NCI-H1092 (cell line): ENCODE results near the gene UBN1.
"Not testable (repeated sequence)": the region's sequence is repeated elsewhere in the genome, so short reads cannot be mapped to it uniquely, and the experiment has no call there.

Experiments used
- DNase-seq: peaks from one replicate; lab custom pipeline; 2025; lab: John Stamatoyannopoulos, UW

The UBN1 gene

DNA sequence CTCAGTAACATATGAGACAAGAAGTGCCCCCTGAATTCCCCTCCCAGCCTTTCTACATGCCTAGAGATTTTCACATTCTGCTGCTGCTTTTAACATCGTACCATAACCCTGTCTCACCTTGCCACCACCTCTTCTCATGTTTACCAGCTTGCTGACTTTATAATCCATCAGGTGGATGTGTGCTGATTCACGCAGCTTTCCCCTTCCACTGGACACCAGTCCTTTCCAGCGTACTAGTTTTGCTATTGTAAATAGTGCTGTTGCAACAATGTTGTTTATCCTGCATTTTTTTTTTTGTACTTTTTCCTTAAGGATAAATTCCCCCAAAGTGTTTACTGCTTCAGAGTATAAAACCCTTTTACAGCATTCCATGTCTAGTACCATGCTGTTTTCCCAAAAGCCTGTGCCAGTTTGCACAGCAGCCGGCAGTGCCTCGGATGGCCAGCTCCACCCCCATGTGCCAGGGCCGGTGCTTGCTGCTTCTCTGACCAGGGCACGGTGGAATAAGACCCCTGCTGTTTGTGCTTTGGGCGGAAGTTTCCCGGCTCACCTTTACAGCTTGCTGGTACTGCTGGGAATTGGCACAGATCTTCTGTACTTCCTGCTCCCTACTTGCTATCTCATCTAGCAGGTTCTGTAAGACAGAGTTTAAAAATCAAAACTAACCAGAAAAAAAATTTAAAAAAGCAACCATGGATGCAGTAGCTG lies 41.3 kb downstream of the UBN1 start:
- no peak for DNase-seq

DNA sequence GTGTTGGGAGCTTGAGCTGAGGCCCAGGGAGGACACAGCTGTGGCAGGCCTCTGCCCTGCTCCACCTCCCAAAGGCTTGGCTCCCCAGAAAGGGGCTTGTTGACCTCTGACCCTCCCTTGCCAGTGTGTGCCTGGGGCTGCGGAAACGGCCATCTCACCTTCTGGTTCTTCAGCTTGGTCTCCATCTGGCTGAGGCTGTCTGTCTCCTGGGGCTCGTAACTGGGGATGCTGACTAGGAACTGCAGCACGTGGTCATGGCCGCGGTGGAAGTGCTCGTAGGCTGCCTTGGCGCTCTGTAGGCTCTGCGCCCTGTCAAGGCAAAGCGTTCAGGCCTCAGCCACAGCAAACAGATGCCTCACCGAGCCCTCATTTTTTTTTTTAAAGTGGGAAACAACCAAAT lies 42.7 kb downstream of the UBN1 start:
- DNase-seq: no peak

DNA sequence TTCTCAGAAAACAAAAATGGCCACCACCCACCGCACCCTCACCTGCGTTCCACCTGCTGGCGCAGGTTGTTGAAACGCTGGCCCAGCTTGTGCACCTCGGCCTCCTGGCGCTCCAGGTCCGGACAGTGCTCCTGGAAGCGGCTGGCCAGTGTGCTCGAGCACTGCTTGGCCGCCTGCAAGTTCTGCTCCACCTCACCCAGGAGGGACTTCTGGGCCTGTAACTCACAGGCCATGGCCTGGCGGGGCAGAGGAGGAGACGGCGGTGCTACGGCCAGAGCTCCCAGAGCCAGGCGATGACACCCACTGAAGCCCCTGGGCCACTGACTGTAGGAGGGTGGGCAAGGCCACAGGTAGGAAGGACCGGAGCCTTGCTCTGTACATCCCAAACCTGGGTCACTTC lies 43.4 kb downstream of the UBN1 start:
- no peak for DNase-seq

DNA sequence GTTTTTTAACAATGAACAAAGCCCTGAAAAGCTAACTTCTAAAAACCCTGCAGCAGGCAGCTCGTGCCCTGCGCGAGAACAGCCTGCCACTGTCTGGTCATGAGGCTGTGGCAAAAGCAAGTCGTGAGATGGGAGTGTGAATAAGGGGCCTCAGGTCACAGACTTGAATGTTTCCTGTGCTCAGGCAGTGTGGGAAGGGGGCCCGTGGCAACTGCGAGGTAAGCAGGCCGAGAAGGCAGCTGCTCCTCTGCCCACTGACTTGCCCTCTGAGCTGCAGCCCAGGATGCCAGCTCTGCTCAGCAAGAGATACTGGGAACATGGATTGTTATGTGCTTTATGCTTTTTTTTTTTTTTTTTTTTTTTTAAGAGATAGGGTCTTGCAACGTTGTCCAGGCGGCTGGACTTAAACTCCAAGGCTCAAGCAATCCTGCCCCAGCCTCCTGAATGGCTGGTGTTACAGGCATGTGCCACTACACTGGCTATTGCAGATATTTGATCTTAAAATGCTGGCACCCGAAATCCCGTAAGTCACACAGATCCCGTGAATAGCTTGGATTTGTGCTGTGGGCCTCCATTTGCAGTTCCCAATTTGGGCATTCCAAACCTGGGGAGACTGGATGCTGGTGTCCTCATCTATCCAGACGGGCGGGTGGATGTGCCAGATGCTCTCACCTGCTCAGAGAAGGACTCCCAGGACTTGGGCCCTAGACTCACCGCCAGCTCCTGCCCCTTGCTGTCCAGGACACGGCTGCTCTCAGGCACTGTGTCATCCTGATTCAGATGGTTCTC lies 44.0 kb downstream of the UBN1 start:
- no peak for DNase-seq

DNA sequence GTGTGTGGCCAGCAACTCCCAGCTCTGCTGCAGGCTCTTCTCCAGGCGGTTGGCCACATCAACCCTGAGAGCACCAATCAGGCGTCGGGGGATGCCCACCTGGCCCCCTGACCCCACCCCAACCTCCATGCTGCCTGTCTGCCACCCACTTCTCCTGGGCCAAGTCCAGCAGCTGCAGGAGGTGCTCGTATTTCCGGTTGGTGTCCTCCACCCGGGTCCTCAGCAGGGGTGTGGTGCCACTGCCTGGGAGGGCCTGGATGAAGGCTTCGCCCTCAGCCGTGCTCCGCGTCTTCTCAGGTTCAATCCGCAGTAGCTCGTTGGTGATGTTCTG lies 44.6 kb downstream of the UBN1 start:
- no peak for DNase-seq

DNA sequence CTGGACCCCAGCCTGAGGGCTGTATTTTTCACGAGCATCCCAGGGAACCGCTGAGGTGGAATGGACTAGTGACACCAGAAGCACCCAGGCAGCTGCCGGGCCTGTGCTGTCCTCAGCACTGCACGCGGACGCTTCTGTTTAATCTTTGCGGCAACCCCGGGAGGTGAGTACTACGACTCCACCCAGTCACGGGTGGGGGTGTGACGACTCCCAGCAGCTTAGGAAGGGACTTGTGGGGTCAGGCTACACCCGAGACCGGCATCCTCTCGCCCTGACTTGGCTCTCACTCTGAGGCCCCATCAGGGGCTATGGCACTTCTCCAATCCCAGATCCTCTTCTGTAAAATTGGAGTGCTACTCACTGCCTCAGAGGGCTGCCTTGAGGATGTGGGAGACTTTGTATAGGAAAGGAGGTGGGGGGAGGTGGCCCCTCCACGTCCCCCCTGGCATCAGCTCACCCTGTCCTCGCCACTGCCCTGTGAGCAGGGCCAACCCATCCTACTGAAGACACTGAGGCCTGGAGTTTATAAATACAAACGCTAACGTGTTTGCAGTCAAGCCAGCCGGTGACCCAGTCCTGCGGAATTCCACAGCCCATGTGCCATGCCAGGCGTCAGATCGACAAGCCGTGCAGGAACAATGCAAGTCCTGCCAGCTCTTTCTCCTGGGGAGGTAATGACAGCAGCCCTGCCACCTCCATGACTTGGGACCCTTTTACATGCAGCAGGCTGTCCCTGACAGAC lies 45.3 kb downstream of the UBN1 start:
- no peak for DNase-seq

DNA sequence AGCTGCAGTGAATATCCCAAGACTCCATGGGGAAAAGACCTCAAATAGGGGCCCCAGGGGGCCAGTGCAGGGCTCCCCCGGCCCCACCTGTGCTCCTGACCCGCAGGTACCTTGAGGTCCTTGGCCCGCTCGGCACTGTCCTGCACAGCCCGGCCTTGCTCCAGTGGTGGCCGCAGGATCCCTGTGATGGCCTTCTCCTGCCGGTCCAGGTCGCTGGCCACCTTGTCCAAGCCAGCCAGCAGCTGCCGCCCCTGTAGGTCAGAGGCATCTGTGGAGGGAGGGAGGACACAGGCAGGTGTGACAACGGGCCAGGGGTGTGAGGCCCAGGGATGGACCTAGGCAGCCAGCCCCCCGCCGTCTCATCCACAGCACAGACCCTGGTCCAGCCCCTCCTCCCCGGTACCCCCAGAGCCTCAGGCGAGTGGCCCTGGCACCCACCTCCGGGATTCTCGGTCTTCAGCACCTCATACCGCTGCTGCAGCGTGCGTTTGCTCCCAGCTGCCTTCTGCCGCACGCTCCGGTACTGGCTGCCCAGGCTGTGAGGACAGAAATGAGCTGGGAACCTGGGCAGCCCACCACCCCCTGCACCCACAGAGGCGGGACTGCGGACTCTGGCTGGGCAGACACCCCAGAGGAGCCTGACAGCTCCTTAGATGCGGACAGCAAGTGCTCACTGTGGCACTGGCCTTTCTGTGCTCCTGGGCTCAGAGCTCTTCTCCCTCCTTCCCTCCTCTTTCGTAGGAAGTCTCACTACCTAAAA lies 46.0 kb downstream of the UBN1 start:
- no peak for DNase-seq

DNA sequence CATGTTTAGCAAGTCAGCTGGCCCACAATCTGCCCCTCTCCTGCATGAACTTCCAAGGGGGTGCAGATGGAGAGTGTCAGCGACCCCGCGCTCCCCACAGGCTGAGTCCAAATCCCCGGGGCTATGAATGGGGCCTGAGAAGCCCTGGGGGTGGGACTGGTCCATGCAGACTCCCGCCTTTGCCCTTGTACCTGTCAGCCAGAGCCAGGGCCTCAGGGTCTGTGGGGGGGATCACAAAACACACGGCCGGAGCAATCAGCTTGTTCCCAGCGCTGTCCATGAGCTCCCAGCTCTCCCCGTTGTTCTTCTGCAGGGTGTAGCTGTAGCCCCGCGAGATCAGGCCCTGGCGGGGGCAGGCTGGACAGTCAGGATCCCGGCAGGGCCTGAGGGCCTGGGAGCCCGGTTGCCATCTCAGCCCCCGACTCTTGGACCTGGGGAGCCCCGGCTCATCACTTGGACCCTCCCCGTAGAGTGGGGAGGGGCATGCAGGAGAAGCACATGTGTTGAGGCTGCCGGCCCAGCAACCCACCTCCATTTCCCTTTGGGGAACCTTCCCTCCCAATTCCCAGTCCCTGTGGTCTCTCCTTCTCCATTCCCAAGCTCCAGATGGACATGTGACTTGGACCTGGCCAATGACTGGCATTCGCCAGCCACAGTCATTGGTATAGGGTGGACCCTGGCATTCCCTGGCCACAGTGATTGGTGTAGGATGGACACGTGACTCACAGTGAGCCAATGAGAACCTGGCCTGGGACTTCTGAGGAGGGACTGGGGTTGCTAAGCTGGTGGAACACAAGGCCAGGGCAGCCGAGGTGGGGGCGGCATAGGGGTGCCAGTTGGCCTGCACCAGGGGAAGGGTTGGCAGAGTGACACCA lies 47.2 kb downstream of the UBN1 start:
- no peak for DNase-seq

DNA sequence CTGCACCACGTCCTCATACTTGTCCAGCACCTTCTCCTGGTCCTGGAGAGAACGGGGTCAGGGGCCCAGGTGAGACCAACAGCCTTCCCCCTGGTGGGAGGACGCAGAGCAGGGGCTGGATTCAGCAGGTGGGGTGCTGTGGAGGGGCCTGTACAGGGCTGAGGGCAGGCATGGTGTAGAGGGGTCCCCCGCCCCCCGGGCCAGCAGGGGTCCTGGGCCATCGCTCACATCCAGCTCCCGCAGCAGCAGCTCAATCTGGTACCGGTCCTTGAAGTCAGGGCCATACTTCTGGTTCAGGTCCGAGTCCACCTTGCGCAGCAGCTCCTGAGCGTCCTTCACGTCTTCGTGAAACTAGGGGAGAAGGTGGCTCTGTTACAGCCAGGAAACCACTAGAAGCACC lies 48.1 kb downstream of the UBN1 start:
- no peak for DNase-seq

DNA sequence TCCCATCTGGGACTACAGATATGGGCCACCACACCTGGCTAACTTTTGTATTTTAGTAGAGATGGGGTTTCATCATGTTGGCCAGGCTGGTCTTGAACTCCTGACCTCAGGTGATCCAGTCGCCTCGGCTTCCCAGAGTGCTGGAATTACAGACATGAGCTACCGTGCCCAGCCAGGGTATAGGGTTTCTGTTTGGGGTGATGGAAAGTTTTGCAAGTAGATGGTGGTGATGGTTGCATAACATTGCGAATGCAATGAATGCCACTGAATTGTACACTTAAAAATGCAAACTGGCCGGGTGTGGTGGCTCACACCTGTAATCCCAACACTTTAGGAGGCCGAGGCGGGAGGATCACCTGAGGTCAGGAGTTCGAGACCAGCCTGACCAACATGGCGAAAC lies 49.5 kb downstream of the UBN1 start:
- not testable (repeated sequence) for DNase-seq

DNA sequence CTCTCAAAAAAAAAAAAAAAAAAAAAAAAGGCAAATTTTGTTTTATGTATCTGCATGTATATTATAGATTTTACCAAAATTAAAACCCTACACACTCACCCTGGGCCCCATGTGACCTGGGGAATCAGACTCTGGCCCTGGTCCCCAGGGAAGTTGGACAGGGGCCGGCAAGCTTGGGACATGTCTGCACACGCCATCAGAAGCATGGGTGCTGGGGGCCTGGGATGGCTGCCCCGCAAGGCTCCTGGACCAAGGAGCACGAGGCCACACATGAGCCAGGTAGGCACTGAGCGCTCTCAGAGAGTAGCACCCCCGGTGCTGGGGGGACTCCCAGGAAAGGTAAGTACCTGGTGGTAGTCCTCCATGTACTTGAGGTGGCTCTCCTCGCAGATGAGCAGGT lies 50.0 kb downstream of the UBN1 start:
- DNase-seq: no peak

DNA sequence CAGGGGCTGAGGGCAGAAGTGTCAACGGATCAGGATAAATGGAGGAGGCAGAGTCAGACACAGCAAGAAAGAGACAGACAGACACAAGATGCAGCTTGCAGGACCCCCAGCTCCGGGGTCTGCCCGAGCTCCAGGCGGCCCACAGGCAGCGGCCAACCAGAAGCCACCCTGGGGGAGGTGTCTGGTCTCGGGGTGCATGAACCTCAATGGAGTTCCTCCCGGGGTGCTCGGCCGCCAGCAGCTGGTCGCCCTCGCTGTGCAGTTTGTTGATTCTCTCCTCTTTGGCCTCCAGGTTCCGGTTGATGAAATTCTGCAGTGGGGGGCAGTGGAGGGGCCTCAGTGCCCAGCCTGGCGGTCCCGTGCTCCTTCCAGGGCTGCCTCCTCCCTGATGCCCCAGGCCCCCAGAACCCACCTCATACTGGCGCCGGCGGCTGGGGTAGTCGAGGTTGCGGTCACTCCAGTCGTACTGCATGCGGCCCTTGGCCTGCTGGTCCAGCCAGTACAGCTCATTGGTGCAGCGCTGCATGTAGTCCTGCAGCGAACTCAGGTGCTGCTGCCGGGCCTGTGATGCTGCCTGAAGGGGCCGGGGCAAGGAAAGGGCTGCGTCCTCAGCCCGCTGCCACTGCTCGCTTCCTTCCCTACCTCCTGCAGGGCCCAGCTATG lies 51.7 kb downstream of the UBN1 start:
- no peak for DNase-seq

DNA sequence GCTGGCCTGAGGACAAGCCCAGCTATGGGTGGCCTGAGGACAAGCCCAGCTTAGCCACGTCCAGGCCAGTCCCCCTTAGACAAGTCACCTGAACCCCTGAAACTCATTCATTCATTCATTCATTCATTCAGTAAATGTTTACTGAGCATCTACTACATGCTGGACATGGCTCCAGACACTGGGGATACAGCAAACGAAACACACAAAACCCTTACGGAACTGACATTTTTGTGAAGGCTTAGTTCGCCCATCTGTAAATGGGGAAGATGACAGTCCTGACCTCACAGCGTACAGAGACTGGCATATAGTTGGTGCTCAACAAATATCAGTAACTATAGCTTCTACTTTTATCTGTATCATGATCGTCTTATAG lies 52.2 kb downstream of the UBN1 start:
- DNase-seq: no peak

DNA sequence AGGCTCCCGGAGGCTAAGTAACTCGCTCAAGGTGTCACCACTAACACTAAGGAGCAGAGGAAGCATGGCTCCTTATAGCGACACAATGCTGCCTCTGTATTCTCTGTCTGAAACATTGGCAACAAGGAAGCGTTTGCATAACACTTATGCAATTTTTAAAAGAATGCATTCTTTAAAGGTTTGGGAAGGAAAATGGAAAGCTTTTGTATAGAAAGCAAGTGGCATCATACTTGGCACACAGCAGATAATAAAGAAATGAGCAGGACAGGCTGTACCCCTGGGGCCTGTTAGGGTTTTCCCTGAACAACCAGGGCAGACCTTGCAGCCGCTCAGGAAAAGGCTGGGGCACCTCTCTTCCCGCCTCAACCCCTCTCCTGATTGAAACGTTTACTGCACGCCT lies 52.8 kb downstream of the UBN1 start:
- no peak for DNase-seq

DNA sequence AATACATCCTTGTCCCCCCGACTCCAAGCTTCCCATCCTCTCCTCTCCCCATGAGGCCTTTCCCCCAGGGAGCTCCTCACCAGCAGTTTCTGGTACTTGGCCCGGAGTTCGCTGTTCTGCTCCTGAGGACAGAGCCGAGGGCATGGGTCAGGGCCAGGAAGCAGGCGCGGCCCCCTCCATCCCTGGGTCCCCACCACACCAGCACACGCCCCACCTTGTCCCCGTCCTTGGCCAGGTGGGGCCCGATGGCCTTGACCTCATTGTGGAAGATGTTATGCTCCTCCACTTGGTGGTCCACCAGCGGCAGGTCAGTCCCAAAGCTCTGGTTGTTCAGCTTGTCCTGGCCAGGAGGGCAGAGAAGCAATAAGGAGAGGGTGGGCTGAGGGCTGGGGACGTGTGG lies 53.5 kb downstream of the UBN1 start:
- no peak for DNase-seq

DNA sequence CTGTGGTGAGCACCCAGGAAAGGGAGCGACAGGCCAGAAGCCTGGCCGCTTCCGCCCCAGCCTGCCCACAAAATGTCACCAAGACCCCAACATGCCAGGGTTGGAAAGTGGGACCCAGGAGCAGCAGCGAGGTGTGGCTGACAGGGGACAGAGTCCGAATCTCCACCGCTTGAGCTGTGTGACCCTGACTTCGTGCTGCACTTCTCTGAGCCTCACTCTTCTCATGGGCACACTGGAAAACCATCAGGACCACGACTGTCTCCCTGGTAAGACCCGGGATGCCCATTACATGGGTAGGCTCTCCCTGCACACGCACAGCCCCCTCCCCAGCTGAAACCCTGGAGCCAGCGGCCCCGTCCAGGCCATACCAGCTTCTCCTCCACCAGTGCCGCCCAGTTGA lies 54.8 kb downstream of the UBN1 start:
- no peak for DNase-seq

DNA sequence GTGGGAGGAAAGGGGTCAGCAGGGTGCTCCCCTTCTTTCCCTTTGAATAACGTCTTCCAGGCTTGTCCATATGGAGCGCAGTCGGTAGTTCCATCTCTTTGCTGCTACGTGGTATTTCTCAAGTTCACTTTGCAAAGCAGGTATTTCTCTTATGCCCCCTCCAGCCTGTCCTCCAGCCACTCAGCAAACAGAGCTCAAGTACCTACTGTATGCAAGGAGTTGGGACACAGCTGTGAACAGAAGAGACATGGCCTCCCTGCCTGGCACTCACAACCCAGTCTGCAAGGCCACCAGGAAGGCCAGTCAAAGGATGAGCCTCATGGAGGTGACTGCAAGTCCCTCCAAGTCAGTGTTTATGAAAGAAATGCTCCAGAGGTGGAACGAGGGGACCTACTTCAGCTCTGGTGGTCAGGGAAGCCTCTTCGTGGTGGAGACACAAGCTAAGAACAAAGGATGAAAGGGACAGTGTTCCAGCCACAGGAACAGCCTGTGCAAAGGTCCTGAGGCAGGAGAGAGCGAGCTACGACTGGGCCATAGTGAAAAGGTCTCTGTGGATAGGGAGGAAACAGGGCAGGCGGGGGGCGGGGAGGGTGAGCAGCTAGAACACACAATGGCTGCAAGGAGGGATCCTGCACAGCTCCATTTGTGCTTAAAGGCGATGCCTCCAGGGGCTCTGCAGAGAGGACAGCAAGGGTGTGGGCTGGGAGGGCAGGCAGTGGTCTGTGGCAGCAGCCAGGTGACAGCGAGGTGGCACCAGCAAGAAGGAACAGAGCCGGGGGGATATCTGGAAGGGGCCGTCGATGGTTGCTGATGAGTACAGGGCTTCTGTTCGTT lies 57.0 kb downstream of the UBN1 start:
- DNase-seq: no peak

DNA sequence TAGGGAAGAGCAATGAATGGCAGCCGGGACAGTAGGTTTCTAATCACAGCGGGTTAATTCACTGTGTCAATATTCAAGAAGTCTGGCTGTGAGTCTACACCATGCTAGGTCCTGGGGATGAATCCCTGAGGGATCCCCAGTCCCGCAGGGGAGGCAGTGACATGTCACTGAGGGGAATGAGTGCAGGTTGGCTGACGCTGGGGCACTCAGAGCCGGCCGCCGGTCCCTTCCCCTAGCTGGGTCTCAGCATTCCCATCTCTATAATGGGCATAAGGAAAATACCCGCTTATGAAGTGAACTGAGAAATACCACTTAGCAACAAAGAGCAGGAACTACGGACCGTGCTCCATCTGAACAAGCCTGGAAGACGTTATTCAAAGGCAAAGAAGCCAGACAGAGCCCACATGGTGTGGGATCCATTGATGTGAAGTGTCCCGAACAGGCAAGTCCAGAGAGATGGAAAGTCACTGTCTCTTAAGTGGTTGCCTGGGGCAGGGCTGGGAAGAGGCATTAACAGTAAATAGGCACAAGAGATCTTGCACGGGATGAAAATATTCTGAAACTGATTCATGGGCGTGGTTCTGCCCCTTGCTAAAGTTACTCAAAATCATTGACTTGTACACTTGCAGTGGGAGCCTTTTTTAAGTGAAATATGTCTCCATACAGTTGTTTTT lies 57.8 kb downstream of the UBN1 start:
- no peak for DNase-seq

DNA sequence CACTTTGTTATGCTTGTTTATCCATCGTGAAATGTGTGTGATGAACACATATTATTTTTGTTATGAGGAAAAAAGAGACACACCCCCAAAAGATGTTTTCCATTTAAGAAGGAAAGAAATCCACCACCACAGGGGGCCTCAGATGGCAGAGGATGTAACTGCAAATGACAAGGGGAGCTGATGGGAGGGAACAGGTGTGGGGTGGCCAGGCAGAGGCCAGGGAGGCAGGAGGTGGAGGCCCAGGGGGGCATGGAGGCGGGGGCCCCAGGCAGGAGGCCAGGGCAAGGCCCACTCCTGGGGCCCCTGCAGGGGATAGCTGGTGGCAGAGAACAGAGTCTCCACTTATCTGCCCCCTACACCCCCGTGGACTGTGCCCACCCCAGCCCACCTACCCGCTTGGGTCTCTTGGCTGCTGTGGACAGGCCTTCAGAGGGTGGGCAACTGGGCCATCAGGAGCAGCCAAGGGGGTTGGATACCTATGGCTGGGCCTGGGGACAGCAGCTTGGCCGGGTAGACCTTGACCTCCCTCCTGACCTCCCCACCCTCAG lies 61.6 kb downstream of the UBN1 start:
- DNase-seq: no peak
